Transverse colon (tissue), 4 donors: ENCODE results near the gene PELO. TPM values are rescaled to one million over a fixed set of nuclear protein-coding genes. Genes with fewer than 3 reads are reported as not detected.

Source experiments
- DNase-seq: peaks from one replicate; pipeline ENCODE4 v3.0.0-alpha.2; 2019
- H3K27ac ChIP-seq, 4 donors: fragments of 200-600 bp; sonication (generic); 2 replicates each; pipeline ENCODE4 v1.5.1; 2016 to 2018; ENCODE audit warnings: inconsistent platforms in 4 of 4
- H3K27me3 ChIP-seq: fragments of 200-600 bp; sonication (generic); 2 replicates; pipeline ENCODE4 v1.5.1; 2017; ENCODE audit warnings: inconsistent platforms
- H3K36me3 ChIP-seq, 4 donors: fragments of 200-600 bp; sonication (generic); 2 replicates each; pipeline ENCODE4 v1.5.1; 2017 to 2019; ENCODE audit warnings: inconsistent platforms in 4 of 4
- H3K4me1 ChIP-seq, 4 donors: fragments of 200-600 bp; sonication (generic); 2 replicates each; pipeline ENCODE4 v1.5.1; 2017 to 2020; ENCODE audit warnings: inconsistent platforms in 4 of 4
- H3K4me3 ChIP-seq, 4 donors: fragments of 200-600 bp; sonication (generic); 1 replicate in 1 of 4; 2 replicates in 3 of 4; pipeline versions ENCODE4 v1.5.1 to v1.6.1; 2017 to 2019; ENCODE audit warnings: inconsistent platforms in 4 of 4
- H3K9me3 ChIP-seq, 2 donors: fragments of 200-600 bp; sonication (generic); 2 replicates each; pipeline ENCODE4 v1.5.1; 2017 to 2019; ENCODE audit warnings: inconsistent platforms in 2 of 2
- CTCF ChIP-seq, 5 experiments: fragments of 200-600 bp in 3 of 5; fragments of 450-650 bp in 2 of 5; sonication (generic) in 3 of 5; IDR thresholded peaks; 1 replicate in 2 of 5; 2 replicates in 3 of 5; pipeline ENCODE4 v1.5.1; 2016 to 2017; ENCODE audit warnings: antibody characterized with exemption in 5 of 5, inconsistent platforms in 3 of 5, mild to moderate bottlenecking in 2 of 5, moderate library complexity in 1 of 5
- EP300 ChIP-seq: sonication (generic); formaldehyde crosslinking; IDR thresholded peaks from one replicate; pipeline ENCODE4 v1.6.1; 2017; ENCODE audit warnings: antibody characterized with exemption, low read depth
- POLR2A ChIP-seq: fragments of 450-650 bp; IDR thresholded peaks from one replicate; pipeline ENCODE4 v1.6.1; 2016; ENCODE audit warnings: antibody characterized with exemption, mild to moderate bottlenecking, moderate library complexity
- POLR2AphosphoS5 ChIP-seq, 3 donors: sonication (generic); formaldehyde crosslinking; IDR thresholded peaks; one replicate each; pipeline ENCODE4 v1.6.1; 2016; ENCODE audit warnings: antibody characterized with exemption in 3 of 3
- WGBS, 2 donors: methylation state at CpG; one replicate each; pipeline ENCODE4 v1.1.5; 2018; ENCODE audit warnings: low coverage in 1 of 2; 5-methylcytosine and 5-hydroxymethylcytosine counted together
- in situ Hi-C, 4 donors: fragments of 200-750 bp; cut with MboI; loops; one replicate each; pipeline versions ENCODE4 v1.15.0 to v1.15.1; 2017; ENCODE audit warnings: low sequenced_read_pairs in 3 of 4, low pct_ligation_motif_present in 1 of 4, low pct_unique_long_range_greater_than_20kb in 1 of 4
- intact Hi-C: fragments of 100-400 bp; cut with DNase I; formaldehyde crosslinking; loops from one replicate; pipeline ENCODE4 v1.15.1; 2023; ENCODE audit warnings: low total_unique reads
- total RNA-seq, 4 donors: library from RNA; depleted of rRNA; stranded (reverse); fragments of >200 nt; gene quantifications; one replicate each; pipeline ENCODE4 v1.1.0, GENCODE V29; 2016

PELO gene
- total RNA-seq, 4 donors from 2014 or later: 10.1 to 62.3 (median 16.8) TPM

GRCh38 chr5:52802974-52803336 lies 15.2 kb downstream of the PELO start:
- 58 to 65% methylated on average over 6 of the region's 6 CpGs for WGBS, 2 donors
- in situ Hi-C loops (no loop called here), intact Hi-C loops (no loop called here)
- Histone ChIP-seq H3K9me3 (no peaks in the 10 kb centered on the region), H3K27ac (peak overlapping the region; percentile 89 to 98 (median 93)), H3K36me3 (no peaks in the 10 kb centered on the region), H3K27me3 (no peaks in the 10 kb centered on the region), H3K4me1 (peaks cover 9 to 76% (median 54%) of the 10 kb centered on the region in 4 donors), H3K4me3 (peak overlapping the region in 3 of 4 donors; percentile 2 to 84 (median 3))
- TF ChIP-seq POLR2AphosphoS5 (IDR thresholded peaks at IDR 0.05) (no peak), EP300 (no peak), CTCF (IDR thresholded peaks at IDR 0.05) (no peak), POLR2A (no peak)
- no peak for DNase-seq

- H3K36me3 ChIP-seq: no peaks in the 10 kb centered on the region
- intact Hi-C loops (no loop called here), in situ Hi-C loops (no loop called here)
- H3K27ac ChIP-seq: peak overlapping the region; percentile 89 to 98 (median 93)
- H3K4me1 ChIP-seq: peaks cover 5 to 72% (median 46%) of the 10 kb centered on the region in 4 donors
- H3K27me3 ChIP-seq: no peaks in the 10 kb centered on the region
- H3K9me3 ChIP-seq: no peaks in the 10 kb centered on the region
- no peak for TF ChIP-seq POLR2AphosphoS5 (IDR thresholded peaks at IDR 0.05)
- TF ChIP-seq EP300: no peak
- TF ChIP-seq CTCF (IDR thresholded peaks at IDR 0.05): no peak
- no peak for TF ChIP-seq POLR2A
- 49 to 58% methylated on average over 2 of the region's 2 CpGs for WGBS, 2 donors
- peak overlapping the region in 2 of 4 donors; percentile 2 to 14 for H3K4me3 ChIP-seq
- no peak for DNase-seq
These were observed 16.7 kb downstream of the PELO start for GRCh38 chr5:52804387-52804791.

GRCh38 chr5:52804981-52805380 lies 17.3 kb downstream of the PELO start:
- H3K4me3 ChIP-seq: no peak overlapping the region

GRCh38 chr5:52805615-52806014 lies 17.9 kb downstream of the PELO start:
- intact Hi-C loops (no loop called here), in situ Hi-C loops (no loop called here)
- no peak for DNase-seq
- no peaks in the 10 kb centered on the region for H3K9me3 ChIP-seq
- H3K4me3 ChIP-seq: no peak overlapping the region
- 85 to 88% methylated on average over 2 of the region's 2 CpGs for WGBS, 2 donors
- no peaks in the 10 kb centered on the region for H3K36me3 ChIP-seq
- no peaks in the 10 kb centered on the region for H3K27me3 ChIP-seq
- peak overlapping the region; percentile 89 to 98 (median 93) for H3K27ac ChIP-seq
- TF ChIP-seq EP300 (no peak), POLR2A (no peak)
- H3K4me1 ChIP-seq: peaks cover 10 to 84% (median 52%) of the 10 kb centered on the region in 4 donors

More at GRCh38 chr5:52804981-52805380, 17.3 kb downstream of the PELO start:
- WGBS, 2 donors: 66 to 92% methylated on average over 2 of the region's 2 CpGs
- intact Hi-C loops (no loop called here), in situ Hi-C loops (no loop called here)
- DNase-seq: no peak
- Histone ChIP-seq H3K27ac (peak overlapping the region; percentile 89 to 98 (median 93)), H3K36me3 (no peaks in the 10 kb centered on the region), H3K27me3 (no peaks in the 10 kb centered on the region), H3K9me3 (no peaks in the 10 kb centered on the region), H3K4me1 (peaks cover 7 to 78% (median 48%) of the 10 kb centered on the region in 4 donors)
- TF ChIP-seq POLR2A: no peak
- TF ChIP-seq EP300: no peak
- TF ChIP-seq POLR2AphosphoS5 (IDR thresholded peaks at IDR 0.05): no peak
- TF ChIP-seq CTCF (IDR thresholded peaks at IDR 0.05): no peak

GRCh38 chr5:52807037-52807436 lies 19.3 kb downstream of the PELO start:
- H3K4me3 ChIP-seq: no peak overlapping the region
- peak overlapping the region; percentile 51 to 98 (median 80) for H3K27ac ChIP-seq
- in situ Hi-C loops (no loop called here), intact Hi-C loops (no loop called here)
- H3K4me1 ChIP-seq: peaks cover 5 to 85% (median 47%) of the 10 kb centered on the region in 4 donors
- DNase-seq: no peak
- TF ChIP-seq EP300 (no peak), POLR2AphosphoS5 (IDR thresholded peaks at IDR 0.05) (no peak), CTCF (IDR thresholded peaks at IDR 0.05) (no peak), POLR2A (no peak)
- no peaks in the 10 kb centered on the region for H3K9me3 ChIP-seq
- no peaks in the 10 kb centered on the region for H3K27me3 ChIP-seq
- no peaks in the 10 kb centered on the region for H3K36me3 ChIP-seq
